NCI-H187 treated with DMSO at 0.1 percent for 48 hours (cell line): Measurements from ENCODE around the gene GRIN3B.

Experiments
- DNase-seq: peaks from one replicate; lab custom pipeline; 2025; lab: John Stamatoyannopoulos, UW

The GRIN3B gene

DNA sequence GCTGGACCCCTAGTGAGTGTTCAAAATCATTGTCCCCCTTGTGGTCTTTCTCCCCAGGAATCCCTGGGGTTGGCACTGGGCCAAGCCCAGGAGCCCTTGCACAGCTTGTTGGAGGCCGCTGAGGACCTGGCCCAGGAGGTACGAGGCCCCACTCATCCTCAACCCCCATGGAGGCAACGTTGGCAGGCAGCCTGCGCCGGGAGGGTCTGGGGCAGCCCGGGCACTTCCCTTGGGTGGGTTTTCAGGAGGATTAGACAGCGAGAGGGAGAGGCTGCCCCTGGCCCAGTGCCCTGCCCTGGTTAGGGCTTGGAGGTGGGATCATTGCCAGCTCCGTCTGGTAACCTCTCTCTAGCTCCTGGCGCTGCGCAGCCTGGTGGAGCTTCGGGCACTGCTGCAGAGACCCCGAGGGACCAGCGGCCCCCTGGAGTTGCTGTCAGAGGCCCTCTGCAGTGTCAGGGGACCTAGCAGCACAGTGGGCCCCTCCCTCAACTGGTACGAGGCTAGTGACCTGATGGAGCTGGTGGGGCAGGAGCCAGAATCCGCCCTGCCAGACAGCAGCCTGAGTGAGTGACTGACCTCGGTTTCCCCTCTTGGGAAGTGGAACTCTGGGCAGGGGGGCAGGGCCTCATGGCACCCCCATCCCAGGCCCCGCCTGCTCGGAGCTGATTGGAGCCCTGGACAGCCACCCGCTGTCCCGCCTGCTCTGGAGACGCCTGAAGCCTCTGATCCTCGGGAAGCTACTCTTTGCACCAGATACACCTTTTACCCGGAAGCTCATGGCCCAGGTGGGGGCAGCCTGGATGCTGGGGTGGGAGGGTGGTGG lies 42.7 kb downstream of the GRIN3B start:
- DNase-seq: no peak

DNA sequence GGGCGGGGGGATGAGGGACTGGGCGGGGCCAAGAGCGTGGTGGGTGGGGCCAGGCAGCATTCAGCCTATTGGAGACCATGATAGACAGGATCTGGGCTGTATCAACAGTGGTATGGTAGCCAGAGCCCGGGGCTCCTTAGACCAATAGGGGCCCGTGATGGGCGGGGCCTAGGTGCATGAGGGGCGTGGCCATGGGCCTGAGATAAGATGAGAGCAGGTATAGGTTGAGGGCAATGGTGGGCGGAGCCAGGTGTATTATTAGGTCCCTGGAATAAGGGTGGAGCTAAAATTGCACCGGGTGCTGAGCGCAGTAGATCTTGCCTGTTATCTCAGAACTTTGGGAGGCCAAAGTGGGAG lies 45.0 kb downstream of the GRIN3B start:
- DNase-seq: no peak

DNA sequence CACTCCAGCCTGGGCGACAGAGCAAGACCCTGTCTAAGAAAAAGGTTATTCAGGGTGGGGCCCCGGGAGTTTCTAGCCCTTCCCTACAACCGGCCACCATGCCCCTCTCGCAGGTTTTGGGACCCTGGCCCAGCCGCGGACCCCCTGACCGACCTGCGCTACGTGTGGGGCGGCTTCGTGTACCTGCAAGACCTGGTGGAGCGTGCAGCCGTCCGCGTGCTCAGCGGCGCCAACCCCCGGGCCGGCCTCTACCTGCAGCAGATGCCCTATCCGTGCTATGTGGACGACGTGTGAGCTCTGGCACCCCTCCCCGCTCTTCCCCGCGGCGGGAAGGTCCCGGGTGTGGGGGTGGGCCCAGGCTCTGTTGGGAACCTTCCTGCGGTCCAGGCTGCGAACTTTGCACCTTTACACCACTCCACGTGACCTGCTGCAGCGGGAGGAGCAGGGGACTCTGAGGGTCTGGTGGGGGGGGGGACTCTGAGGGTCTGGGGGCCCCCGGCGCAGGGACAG lies 46.0 kb downstream of the GRIN3B start:
- no peak for DNase-seq

DNA sequence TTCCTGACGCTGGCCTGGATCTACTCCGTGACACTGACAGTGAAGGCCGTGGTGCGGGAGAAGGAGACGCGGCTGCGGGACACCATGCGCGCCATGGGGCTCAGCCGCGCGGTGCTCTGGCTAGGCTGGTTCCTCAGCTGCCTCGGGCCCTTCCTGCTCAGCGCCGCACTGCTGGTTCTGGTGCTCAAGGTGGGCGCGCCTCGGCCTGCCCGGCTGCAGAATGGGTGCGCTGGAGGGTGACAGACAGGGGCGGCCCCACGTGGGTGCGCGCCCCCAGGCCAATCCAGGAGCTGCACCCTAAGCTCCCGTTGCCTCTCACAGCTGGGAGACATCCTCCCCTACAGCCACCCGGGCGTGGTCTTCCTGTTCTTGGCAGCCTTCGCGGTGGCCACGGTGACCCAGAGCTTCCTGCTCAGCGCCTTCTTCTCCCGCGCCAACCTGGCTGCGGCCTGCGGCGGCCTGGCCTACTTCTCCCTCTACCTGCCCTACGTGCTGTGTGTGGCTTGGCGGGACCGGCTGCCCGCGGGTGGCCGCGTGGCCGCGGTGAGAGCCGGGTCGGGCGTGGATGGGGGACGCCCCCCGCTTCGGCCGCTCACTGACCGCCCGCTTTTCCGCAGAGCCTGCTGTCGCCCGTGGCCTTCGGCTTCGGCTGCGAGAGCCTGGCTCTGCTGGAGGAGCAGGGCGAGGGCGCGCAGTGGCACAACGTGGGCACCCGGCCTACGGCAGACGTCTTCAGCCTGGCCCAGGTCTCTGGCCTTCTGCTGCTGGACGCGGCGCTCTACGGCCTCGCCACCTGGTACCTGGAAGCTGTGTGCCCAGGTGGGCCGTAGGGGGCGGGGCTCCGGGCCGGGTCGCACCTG lies 46.8 kb downstream of the GRIN3B start:
- no peak for DNase-seq

DNA sequence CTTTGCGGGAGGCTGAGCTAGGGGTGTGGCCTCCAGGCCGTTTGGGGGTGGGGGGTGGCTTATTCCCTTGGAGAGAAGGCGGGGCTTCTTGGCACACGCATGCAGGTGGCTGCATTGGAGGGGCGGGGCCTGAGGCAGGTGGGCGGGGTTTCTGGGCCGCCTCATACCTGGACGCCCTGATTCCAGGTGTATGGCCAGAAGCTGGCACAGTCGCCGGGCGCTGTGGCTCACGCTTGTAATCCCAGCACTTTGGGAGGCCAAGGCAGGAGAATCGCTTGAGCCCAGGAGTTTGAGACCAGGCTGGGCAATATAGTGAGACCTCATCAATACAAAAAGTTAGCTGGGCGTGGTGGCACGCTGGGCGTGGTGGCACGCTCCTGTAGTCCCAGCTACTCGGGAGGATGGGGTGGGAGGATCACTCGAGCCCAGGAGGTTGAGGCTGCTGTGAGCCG lies 47.5 kb downstream of the GRIN3B start:
- DNase-seq: no peak

DNA sequence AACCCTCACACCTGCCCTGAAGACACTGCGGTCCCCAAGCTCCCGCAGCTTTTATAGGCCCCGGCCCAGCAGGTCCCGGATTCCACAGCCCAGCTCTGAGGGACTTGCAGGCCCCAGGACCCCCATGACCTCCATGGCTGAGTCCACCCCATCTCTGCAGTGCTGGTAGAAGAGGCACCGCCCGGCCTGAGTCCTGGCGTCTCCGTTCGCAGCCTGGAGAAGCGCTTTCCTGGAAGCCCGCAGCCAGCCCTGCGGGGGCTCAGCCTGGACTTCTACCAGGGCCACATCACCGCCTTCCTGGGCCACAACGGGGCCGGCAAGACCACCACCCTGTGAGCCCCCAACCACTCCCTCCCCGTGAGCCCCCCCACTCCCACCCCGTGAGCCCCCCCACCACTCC lies 48.9 kb downstream of the GRIN3B start:
- DNase-seq: no peak

DNA sequence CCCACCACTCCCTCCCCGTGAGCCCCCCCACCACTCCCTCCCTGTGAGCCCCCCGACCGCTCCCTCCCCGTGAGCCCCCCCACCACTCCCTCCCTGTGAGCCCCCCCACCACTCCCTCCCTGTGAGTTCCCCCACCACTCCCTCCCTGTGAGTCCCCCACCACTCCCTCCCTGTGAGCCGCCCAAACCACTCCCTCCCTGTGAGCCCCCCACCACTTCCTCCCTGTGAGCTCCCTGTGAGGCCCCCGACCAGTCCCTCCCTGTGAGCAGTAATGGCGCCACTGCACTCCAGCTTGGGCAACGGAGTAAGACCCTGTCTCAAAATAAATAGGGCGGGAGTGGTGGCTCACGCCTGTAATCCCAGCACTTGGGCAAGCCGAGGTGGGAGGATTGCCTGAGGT lies 49.6 kb downstream of the GRIN3B start:
- DNase-seq: no peak

DNA sequence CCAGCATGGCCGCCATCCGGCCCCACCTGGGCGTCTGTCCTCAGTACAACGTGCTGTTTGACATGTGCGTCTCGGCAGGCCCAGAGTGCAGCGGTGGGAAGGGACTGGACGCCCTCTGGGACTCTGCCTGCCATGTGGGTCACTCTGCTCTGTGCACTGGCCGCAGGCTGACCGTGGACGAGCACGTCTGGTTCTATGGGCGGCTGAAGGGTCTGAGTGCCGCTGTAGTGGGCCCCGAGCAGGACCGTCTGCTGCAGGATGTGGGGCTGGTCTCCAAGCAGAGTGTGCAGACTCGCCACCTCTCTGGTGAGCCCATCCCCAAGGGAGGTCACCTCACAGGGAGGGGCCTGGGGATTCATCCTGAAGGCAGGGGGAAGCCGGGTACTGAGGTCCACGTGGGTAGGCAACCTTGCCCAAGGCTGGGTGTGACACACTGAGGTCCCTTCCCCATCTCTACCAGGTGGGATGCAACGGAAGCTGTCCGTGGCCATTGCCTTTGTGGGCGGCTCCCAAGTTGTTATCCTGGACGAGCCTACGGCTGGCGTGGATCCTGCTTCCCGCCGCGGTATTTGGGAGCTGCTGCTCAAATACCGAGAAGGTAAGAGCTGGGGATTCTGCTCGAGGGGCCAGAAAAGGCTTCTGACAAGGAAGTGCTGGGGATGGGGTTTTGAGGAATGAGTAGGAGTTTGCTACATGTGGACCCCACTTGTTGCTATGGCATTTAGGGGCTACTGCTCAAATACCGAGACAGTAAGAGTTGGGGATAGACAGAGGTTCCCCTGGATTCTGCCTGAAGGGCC lies 51.0 kb downstream of the GRIN3B start:
- no peak for DNase-seq

DNA sequence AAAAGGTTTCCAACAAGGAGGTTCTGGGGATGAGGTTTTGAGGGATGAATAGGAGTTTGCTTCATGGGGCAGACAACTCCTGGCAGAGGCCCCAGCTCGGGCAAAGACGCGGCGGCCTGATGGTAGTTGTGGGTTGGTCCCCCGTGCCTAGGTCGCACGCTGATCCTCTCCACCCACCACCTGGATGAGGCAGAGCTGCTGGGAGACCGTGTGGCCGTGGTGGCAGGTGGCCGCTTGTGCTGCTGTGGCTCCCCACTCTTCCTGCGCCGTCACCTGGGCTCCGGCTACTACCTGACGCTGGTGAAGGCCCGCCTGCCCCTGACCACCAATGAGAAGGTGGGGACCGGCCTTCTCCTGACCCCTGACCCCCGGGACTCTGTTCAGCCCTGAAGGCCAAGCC lies 51.6 kb downstream of the GRIN3B start:
- no peak for DNase-seq

DNA sequence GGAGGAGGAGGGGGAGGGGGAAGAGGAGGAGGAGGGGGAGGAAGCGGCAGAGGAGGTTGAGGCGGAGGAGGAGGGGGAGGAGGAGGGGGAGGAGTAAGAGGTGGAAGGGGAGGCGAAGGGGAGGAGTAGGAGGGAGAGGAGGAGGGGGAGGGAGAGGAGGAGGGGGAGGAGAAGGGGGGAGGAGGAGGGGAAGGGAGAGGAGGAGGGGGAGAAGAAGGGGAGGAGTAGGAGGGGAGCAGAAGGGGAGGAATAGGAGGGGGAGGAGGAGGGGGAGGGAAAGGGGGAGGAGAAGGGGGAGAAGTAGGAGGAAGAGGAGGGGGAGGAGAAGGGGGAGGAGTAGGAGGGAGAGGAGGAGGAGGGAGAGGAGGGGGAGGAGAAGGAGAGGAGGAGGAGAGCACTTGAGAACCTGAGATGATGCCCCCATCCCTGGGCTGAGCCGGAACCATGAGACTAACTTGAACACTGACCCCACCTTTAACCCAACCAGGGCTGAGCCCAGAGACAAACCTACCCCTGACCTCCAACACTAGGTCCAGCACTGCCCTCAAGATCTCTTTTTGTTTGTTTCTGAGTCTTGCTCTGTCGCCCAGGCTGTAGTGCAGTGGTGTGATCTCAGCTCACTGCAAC lies 52.2 kb downstream of the GRIN3B start:
- DNase-seq: no peak

DNA sequence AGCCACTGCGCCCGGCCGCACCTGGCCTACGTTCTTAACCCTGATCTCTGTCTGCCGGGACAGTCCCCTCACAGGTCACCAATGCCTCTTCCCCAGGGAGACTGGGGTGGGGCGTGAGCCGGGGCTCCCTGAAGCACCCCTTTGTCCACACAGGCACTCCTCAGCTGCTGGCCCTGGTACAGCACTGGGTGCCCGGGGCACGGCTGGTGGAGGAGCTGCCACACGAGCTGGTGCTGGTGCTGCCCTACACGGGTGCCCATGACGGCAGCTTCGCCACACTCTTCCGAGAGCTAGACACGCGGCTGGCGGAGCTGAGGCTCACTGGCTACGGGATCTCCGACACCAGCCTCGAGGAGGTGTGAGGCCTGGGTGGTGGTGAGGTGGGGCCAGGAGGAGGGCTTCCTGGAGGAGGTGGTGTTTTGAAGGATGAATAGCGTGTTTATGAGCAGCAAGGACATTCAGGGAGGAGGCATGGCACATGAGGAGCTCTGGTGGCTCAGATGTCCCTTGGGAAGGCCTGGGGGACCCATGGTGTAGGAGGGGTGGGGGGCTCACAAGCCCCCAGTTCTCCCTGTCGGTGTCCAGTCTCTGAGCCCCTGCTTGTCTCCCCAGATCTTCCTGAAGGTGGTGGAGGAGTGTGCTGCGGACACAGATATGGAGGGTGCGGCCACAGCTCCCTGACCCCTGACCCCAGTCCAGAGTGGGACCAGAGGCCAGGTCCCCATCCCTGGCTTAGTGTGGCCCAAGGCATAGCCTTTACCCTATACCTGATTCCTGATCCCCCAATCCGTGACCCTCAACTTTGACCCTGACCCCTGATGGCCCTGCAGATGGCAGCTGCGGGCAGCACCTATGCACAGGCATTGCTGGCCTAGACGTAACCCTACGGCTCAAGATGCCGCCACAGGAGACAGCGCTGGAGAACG lies 53.2 kb downstream of the GRIN3B start:
- no peak for DNase-seq

DNA sequence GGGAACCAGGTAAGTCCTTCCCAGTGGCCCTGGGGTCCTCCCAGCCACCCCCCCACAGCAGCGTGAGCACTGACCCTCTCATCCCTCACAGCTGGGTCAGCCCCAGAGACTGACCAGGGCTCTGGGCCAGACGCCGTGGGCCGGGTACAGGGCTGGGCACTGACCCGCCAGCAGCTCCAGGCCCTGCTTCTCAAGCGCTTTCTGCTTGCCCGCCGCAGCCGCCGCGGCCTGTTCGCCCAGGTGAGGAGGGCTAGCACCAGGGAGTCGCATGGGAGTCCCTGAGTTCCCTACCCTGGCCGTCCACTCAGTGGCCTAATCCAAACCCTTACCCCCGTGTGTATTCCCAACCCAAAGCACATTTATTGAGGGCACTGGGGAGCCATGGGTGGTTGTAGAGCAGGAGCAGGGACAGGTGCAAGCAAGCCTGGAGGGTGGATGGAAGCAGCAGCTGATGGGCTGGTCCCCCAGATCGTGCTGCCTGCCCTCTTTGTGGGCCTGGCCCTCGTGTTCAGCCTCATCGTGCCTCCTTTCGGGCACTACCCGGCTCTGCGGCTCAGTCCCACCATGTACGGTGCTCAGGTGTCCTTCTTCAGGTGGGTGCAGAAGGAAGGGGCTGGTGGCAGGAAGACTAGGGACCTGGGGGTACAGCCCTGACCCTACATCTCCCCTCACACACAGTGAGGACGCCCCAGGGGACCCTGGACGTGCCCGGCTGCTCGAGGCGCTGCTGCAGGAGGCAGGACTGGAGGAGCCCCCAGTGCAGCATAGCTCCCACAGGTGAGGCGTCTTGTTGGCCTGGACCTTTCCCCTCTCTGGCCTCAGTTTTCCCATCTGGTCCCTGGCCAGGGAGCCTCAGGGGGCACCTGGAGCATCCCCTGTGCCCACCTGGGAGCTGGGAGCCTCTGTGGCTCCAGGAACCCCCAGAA lies 54.1 kb downstream of the GRIN3B start:
- no peak for DNase-seq

DNA sequence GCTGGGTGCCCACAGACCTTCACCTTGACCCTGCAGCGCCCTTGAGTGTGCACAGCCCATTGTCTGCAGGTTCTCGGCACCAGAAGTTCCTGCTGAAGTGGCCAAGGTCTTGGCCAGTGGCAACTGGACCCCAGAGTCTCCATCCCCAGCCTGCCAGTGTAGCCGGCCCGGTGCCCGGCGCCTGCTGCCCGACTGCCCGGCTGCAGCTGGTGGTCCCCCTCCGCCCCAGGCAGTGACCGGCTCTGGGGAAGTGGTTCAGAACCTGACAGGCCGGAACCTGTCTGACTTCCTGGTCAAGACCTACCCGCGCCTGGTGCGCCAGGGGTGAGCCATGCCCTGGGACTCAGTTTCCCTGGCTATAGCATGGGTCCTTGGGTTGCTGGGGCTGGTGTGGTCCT lies 54.8 kb downstream of the GRIN3B start:
- DNase-seq: no peak

DNA sequence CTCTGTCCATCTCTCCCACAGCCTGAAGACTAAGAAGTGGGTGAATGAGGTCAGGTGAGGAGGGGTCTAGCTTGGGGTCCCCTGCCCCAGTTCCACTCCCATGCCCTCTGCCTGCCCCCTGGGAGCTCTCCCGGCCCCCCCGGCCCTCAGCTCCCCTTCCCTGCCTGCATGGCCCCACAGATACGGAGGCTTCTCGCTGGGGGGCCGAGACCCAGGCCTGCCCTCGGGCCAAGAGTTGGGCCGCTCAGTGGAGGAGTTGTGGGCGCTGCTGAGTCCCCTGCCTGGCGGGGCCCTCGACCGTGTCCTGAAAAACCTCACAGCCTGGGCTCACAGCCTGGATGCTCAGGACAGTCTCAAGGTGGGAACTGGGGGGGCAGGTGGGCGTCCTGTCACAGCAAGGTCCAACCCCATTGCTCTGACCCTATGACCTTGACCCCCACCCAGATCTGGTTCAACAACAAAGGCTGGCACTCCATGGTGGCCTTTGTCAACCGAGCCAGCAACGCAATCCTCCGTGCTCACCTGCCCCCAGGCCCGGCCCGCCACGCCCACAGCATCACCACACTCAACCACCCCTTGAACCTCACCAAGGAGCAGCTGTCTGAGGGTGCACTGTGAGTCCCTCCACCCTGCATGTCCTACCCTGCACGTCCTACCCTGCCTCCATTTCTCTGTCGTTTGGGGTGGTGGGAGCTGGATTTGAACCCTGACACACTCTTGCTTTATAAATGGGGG lies 55.8 kb downstream of the GRIN3B start:
- no peak for DNase-seq

DNA sequence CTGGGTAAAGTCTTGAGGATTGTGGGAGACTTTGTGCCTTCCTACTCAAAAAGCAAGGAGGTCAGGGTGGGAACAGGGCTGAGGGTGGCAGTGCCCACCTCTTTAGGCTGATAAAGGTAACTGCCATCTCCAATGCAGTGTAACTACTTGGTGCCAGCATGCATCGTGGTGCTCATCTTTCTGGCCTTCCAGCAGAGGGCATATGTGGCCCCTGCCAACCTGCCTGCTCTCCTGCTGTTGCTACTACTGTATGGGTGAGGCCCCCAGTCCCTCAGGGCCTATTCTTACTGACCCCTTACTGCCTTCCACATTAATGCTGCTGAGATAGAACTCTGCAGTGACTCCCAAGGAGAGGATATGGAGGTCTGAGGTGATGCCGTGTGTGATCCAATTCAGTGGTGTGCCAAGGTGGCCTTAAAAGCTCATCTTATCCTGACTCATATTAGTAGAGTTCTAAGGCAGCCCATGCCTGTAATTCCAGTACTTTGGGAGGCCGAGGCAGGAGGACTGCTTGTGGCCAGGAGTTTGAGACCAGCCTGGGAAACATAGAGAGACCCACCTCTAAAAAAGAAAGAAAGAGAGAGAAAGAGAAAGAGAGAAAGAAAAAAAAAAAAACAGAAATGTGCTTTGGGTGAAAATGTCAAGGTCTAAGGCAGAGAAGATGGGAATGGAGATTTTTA lies 57.1 kb downstream of the GRIN3B start:
- no peak for DNase-seq

DNA sequence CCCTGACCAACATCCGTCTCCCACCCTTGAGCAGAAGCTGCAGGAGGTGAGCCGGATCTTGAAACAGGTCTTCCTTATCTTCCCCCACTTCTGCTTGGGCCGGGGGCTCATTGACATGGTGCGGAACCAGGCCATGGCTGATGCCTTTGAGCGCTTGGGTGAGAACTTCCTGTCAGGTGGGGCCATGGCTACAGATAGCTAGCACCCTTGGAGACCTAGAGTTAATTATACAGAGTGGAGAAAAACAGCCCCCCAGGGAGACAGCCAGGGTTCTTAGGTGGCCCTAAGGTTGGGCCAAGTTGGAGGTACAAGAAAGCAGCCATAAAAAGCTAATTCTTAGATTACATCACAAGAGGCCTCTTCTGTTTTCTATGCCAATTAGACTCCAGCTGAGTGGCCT lies 57.9 kb downstream of the GRIN3B start:
- no peak for DNase-seq
